ENCODE results near the gene POU2AF3.
"Not testable (repeated sequence)": the region's sequence is repeated elsewhere in the genome, so short reads cannot be mapped to it uniquely, and the experiment has no call there.

Gene POU2AF3

GRCh38 chr11:111301004-111301841 is 2.9 kb downstream of the POU2AF3 start:
- no peak for DNase-seq (ENCODE audit: low spot score)

DNA sequence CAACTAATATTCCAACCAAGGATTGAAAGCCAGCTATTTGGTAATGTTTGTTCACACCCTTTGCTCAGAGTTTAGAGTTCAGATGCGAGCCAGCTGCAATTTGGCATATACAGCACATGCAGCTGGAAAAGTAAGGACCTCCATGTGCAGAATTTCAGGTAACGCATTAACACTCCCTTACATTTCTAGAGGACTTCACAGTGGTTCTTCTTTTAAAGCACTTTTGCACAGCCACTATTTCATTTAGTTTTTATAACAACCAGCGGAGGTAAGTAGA is 3.4 kb downstream of the POU2AF3 start:
- no peak for DNase-seq (ENCODE audit: low spot score)

DNA sequence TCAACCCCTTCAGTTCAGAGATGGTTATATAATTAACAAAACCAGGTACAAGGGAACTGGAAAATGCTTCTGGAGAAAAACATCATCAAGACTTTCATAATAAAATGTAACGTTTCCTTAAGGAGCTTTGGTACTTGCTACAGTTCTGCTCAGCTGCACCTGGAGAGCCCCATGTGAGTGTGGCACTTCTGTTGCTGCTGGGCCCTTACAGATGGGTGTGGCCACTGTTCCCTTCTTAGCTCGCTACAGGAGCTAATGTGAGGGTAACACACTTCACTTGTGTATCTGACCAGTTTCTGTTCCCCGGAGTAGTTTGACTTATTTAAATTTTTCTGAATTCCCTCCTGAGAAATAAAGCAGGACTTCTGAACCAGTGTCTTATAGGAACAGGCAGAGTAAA is 4.0 kb downstream of the POU2AF3 start:
- no peak for DNase-seq (ENCODE audit: low spot score)

DNA sequence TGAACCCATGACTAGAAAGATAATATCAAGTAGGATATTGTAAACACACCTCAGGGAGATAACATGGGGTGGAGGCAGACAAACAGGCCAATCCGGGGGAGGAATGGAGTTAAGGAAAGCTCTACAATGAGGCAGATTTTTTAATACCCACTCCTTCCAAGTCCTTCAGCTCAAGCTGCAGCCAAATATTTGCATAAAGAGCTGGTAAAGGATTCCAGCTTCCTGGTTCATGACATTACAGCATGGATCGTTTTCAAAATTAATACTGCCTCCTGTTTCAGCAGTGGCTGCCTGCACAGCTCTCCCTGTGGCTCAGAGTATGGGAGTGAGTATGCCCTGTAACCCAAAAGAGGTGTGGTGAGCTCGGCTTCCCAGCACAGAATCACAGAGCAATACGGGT is 5.1 kb downstream of the POU2AF3 start:
- no peak for DNase-seq (ENCODE audit: low spot score)

DNA sequence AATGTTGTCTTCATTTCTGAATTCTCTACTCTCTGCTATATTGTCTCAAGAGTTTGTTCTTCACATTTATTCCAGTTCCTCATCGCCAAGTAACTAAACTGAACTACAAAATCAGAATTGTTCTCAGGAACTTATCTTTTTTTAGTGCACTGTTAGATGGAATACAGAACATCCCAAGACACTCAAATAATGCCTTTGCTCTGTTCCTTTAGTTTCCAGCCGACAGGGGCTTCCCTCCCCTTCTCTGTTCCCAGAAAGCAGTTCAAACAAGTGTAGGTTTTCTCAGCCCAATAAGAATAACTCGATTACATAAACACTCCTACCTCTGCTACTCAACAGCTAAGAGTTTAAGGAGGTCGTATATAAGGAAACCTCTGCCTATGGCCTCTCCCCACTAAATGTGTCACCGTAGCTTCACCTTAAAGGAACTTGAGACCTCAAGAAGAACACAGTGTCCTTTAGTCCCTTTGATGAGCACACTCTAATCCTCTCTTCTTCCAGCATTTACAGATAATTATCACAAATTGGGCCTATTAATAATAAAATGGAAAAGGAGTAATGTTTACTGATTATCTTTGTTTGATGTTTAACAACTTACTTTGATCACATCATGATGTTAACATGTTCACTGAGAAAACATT is 6.9 kb downstream of the POU2AF3 start:
- no peak for DNase-seq (ENCODE audit: low spot score)

DNA sequence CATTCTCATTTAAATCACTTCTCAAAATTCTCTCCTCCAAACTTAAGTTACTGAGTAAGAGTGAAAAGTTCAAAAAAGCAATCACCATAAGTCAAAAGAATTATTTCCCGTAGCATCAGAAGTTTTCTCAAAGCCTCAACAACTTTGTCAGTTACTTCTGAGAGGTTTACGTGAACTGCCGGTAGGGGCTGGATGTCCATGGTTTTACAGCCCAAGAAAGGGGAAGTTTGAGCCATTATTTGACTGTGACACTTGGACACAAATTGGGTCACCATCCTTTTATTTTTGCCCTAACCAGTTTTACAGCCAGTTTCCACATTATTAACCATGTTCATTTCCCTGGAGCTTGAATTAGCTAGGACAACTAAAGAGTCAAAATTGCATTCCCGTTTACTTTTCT is 7.5 kb downstream of the POU2AF3 start:
- no peak for DNase-seq (ENCODE audit: low spot score)

DNA sequence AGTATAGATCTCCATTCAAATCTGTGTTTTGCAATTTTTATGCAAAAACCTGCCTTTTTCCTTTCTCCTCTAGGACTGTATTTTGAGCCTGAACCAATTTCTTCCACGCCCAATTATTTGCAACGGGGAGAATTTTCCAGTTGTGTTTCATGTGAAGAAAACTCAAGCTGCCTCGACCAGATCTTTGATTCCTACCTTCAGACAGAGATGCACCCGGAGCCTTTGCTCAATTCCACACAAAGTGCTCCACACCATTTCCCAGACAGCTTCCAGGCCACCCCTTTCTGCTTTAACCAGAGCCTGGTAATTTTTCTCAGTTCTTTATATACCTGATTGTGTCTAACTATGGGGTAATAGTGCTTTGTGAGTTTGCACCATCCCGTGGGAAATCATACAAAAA is 8.0 kb downstream of the POU2AF3 start:
- no peak for DNase-seq (ENCODE audit: low spot score)

DNA sequence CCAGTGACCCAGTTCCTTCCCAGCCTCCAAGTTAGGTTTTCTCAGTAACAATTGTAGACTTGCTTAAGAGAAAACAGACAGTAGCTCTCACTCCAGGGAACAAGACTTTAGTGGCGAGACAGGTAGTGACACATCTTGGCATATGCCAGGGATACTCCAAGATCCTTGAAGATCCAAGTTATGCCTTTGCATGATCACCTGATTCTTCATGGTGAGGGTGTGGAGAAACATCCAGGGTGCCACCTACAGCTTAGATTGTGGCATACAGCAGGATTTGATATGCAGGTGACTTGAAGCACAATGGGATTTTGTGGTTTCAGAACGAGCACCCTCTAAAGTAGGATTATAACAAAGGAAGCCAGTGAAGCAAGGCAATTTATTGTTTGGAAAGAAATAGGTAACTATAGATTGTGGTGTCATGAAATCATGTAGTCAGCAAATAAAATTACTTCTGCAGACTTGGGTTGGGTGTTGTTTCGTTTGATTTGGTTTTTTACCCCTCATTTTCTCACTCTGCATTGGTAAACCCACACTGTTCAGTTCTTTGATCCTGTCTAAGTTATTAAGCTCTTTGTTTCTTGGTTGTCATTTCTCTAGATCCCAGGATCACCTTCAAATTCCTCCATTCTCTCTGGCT is 9.2 kb downstream of the POU2AF3 start:
- DNase-seq (ENCODE audit: low spot score), result no peak

DNA sequence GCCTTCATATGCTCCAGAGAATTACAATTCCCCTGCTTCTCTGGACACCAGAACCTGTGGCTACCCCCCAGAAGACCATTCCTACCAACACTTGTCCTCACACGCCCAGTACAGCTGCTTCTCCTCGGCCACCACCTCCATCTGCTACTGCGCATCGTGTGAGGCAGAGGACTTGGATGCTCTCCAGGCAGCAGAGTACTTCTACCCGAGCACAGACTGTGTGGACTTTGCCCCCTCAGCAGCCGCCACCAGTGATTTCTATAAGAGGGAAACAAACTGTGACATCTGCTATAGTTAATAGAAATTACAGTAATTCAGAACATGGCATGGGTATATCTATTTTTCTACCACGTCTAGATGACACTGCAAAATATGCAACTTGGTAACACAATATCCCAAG is 9.8 kb downstream of the POU2AF3 start:
- no peak for DNase-seq (ENCODE audit: low spot score)

DNA sequence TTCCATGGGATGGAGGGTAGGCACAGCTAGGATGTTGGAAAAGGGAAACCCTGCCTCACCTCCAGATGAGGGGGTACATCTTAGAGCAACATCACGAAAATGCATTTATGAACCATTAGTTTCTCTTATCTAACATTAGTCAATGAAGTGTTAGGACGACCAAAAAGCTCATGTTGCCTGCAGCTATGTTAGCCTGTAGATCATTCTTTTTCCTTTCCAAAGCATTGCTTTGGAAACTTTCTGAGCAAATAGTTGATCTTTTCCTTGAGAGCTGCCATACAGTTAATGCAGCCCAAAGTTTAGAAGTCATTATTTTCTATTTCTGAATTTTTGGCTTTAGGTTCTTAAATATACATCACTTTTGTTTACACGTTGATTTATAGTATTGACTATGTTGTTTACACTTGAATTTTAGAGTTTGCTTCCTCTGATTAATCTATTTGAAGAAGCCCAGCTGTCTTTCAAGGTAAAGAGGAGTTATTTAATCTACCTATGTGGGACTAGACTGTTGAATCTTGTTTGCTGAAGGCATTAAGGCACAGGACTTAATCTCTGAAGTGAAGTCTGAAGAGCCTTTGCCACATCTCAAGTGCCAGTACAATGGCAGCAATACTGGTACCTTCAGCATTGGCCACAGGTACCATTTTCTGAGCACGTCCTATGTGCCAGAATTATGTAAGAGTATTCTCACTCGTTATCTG is 11.0 kb downstream of the POU2AF3 start:
- no peak for DNase-seq (ENCODE audit: low spot score)

- DNase-seq (ENCODE audit: low spot score), result no peak
These were observed 11.7 kb downstream of the POU2AF3 start for GRCh38 chr11:111310088-111310487.

GRCh38 chr11:111310723-111311122 is 12.4 kb downstream of the POU2AF3 start:
- no peak for DNase-seq (ENCODE audit: low spot score)

DNA sequence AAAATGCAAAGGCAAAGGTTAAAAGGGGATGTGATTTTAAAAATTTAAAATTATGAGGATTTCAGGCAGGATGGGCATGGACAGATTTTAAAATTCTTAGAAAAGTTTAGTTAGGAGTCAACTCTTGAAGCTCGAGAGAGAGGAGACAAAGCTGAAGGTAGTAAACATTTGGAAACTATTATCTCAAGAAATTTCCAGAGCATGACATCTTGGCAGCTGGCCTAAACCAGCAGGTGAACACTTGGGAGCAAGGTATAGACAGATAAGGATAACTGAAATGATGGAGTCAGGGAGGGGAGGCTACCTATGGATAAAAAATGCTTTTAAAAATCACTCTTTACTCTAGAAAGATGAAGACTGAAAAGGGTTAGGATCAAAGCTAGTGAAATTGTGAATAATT is 13.7 kb downstream of the POU2AF3 start:
- DNase-seq (ENCODE audit: low spot score), result no peak

- DNase-seq (ENCODE audit: low spot score), result no peak
These were observed 20.9 kb downstream of the POU2AF3 start for GRCh38 chr11:111319296-111319695.

- not testable (repeated sequence) for DNase-seq (ENCODE audit: low spot score)
These were observed 21.9 kb downstream of the POU2AF3 start for GRCh38 chr11:111320199-111320598.

- DNase-seq (ENCODE audit: low spot score), result no peak
These were observed 22.6 kb downstream of the POU2AF3 start for GRCh38 chr11:111320728-111321568.

DNA sequence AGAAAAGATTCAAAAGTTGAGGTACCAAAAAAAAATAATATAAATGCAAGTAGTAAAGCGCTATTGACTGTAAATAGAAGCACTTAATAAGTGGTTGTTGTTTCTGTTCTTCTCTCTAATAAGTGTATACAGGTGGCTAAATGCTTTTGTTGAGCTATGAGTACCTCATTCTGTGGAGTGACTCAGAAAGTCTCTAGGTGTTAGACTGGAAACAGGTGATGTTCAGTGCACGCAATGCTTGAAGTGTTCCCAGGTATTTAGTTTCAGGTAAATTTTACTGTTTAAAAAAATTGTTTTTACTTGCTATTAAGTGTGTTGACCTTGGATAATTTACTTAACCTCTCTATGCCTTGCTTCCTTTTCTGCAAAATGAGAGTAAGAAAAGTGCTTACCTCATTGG is 24.2 kb downstream of the POU2AF3 start:
- no peak for DNase-seq (ENCODE audit: low spot score)

- DNase-seq (ENCODE audit: low spot score), result no peak
These were observed 26.0 kb downstream of the POU2AF3 start for GRCh38 chr11:111324277-111324720.

DNA sequence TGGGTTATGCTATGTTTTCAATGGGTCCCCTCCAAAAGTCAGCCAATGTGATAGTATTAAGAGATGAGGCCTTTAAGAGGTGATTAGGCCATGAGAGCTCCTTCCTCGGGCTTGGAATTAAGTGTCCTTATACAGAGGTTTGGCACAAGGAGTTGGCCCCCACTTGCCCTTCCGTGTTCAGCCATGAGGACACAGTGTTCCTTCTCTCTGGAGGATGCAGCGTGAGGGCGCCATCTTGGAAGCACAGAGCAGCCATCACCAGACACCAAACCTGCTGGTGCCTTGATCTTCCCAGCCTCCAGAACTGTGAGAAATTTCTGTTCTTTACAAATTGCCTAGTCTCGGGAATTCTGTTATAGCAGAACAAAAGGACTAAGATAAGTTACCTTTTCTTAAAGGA is 26.9 kb downstream of the POU2AF3 start:
- no peak for DNase-seq (ENCODE audit: low spot score)

- DNase-seq (ENCODE audit: low spot score), result no peak
These were observed 28.5 kb downstream of the POU2AF3 start for GRCh38 chr11:111326824-111327223.

GRCh38 chr11:111327908-111328624 is 29.7 kb downstream of the POU2AF3 start:
- DNase-seq (ENCODE audit: low spot score), result no peak
